K562 (cell line): ENCODE measurements around the gene ST7. TPM values are rescaled to one million over a fixed set of nuclear protein-coding genes. Genes with fewer than 3 reads are reported as not detected.

Experiments used
- ATAC-seq: fragments of 200-7000 bp; cut with Tn5 transposase; 3 replicates; pipeline ENCODE4 v1.9.1; 2020; ENCODE audit warnings: moderate library complexity
- BruUV-seq: library from RNA; stranded (reverse); fragments of 400-500 nt; replicated peaks from 2 replicates; lab custom pipeline; 2021; lab: Mats Ljungman, UMichigan
- CTCF ChIA-PET: fragments of 300-600 bp; formaldehyde crosslinking; extraction: SDS; loops from one replicate; lab custom pipeline; 2021; ENCODE audit warnings: low intra/inter-chr PET ratio; lab: Yijun Ruan, JAX
- POLR2A ChIA-PET: fragments of 300-600, 350-650 bp; sonication (Branson Sonifier 250); formaldehyde crosslinking; extraction: SDS; loops from one replicate; lab custom pipeline; 2021; ENCODE audit warnings: antibody characterized with exemption, inconsistent platforms; lab: Yijun Ruan, JAX
- DNase-seq, 4 experiments: peaks; one replicate each; pipeline versions ENCODE4 v3.0.0 to v3.0.0-alpha.2; 2011 to 2018; ENCODE audit warnings: low spot score in 3 of 4, mixed read lengths in 3 of 4; ENCODE audit errors: extremely low read depth in 1 of 4
- FAIRE-seq: peaks from 2 replicates; lab custom pipeline; 2011; peaks lifted over from hg19 to GRCh38; lab: Jason Lieb, UNC
- H2AFZ ChIP-seq: 2 replicates; pipeline ENCODE4 v1.6.0; 2011; ENCODE audit warnings: low read depth, low read length, control low read depth, inconsistent platforms
- H3K27ac ChIP-seq: fragments of 200-600 bp; 3 replicates; pipeline ENCODE4 v1.8.0; 2011; ENCODE audit warnings: low read depth, mild to moderate bottlenecking, control low read depth, inconsistent platforms, low read length, moderate library complexity, mixed read lengths; ENCODE audit errors: extremely low read depth
- H3K27me3 ChIP-seq, 2 experiments: fragments of 300-600 bp in 1 of 2; 2 replicates in 1 of 2; 3 replicates in 1 of 2; pipeline versions ENCODE4 v1.6.0 to v1.8.0; 2011; ENCODE audit warnings: inconsistent platforms in 2 of 2, low read length in 2 of 2, mild to moderate bottlenecking in 1 of 2, mixed read lengths in 1 of 2, moderate library complexity in 1 of 2; ENCODE audit not compliant: control insufficient read depth in 2 of 2, insufficient read depth in 2 of 2
- H3K36me3 ChIP-seq: fragments of 300-600 bp; 3 replicates; pipeline ENCODE4 v1.8.0; 2011; ENCODE audit warnings: mild to moderate bottlenecking, low read length, inconsistent platforms; ENCODE audit not compliant: control insufficient read depth, insufficient read depth
- H3K4me1 ChIP-seq, 2 experiments: fragments of 200-600 bp in 1 of 2; replicated peaks in 1 of 2; 2 replicates in 1 of 2; 3 replicates in 1 of 2; pipeline versions ENCODE4 v1.5.1 to v1.8.0; 2011; ENCODE audit warnings: inconsistent platforms in 2 of 2, low read length in 2 of 2, mild to moderate bottlenecking in 1 of 2, mixed read lengths in 1 of 2, moderate library complexity in 1 of 2; ENCODE audit not compliant: control insufficient read depth in 2 of 2, insufficient read depth in 2 of 2
- H3K4me2 ChIP-seq: 2 replicates; pipeline ENCODE4 v1.6.1; 2011; ENCODE audit warnings: low read length, control low read depth, inconsistent platforms, mixed read lengths; ENCODE audit not compliant: insufficient read depth
- H3K4me3 ChIP-seq: fragments of 200-600 bp; sonication (generic), shearing (Covaris generic); 2 replicates; pipeline ENCODE4 v1.5.1; 2016; ENCODE audit warnings: control low read depth, inconsistent platforms
- H3K79me2 ChIP-seq: fragments of 200-600 bp; 3 replicates; pipeline ENCODE4 v1.8.0; 2011; ENCODE audit warnings: low read length, inconsistent platforms; ENCODE audit not compliant: control insufficient read depth, insufficient read depth
- H3K9ac ChIP-seq, 2 experiments: 2 replicates each; pipeline versions ENCODE4 v1.6.0 to v1.6.1; 2011; ENCODE audit warnings: low read depth in 2 of 2, low read length in 2 of 2, control low read depth in 1 of 2, inconsistent platforms in 1 of 2, mild to moderate bottlenecking in 1 of 2, mixed read lengths in 1 of 2; ENCODE audit not compliant: insufficient read depth in 1 of 2
- H3K9me1 ChIP-seq: one replicate; pipeline ENCODE4 v1.6.0; 2011; ENCODE audit warnings: inconsistent platforms, mild to moderate bottlenecking, low read length, moderate library complexity; ENCODE audit not compliant: control insufficient read depth, insufficient read depth
- H3K9me3 ChIP-seq: replicated peaks from 2 replicates; pipeline ENCODE4 v1.5.1; 2011; ENCODE audit warnings: low read depth, low read length, inconsistent platforms; ENCODE audit not compliant: control insufficient read depth, insufficient read depth
- H4K20me1 ChIP-seq: replicated peaks from 2 replicates; pipeline ENCODE4 v1.6.1; 2011; ENCODE audit warnings: low read length, inconsistent platforms, mixed read lengths; ENCODE audit not compliant: control insufficient read depth, insufficient read depth
- ARID3A ChIP-seq: IDR thresholded peaks from 2 replicates; pipeline ENCODE4 v1.6.1; 2012; ENCODE audit warnings: low read depth, low read length, improper control_type of control experiment, borderline replicate concordance
- CHD2 ChIP-seq: IDR thresholded peaks from 2 replicates; pipeline ENCODE4 v1.6.1; 2011; ENCODE audit warnings: low read depth, low read length
- COPS2 ChIP-seq: fragments of 450-650 bp; conservative IDR thresholded peaks from 2 replicates; pipeline ENCODE4 v1.6.1; 2016; ENCODE audit warnings: mild to moderate bottlenecking, moderate library complexity
- ESRRB ChIP-seq: fragments of 250-450 bp; sonication (Bioruptor Pico); IDR thresholded peaks from 2 replicates; pipeline ENCODE4 v1.5.0; 2020; ENCODE audit warnings: mild to moderate bottlenecking, moderate library complexity, borderline replicate concordance
- KDM2B ChIP-seq: fragments of 250-450 bp; sonication (Bioruptor Pico); IDR thresholded peaks from 2 replicates; pipeline ENCODE4 v1.8.0; 2021; ENCODE audit warnings: mild to moderate bottlenecking, moderate library complexity
- RCOR1 ChIP-seq, 2 experiments: IDR thresholded peaks; 2 replicates each; pipeline ENCODE4 v1.6.1; 2012; ENCODE audit warnings: low read depth in 2 of 2, low read length in 2 of 2, borderline replicate concordance in 1 of 2, improper control_type of control experiment in 1 of 2
- RNF2 ChIP-seq: sonication (generic); IDR thresholded peaks from 2 replicates; pipeline ENCODE4 v1.6.1; 2016
- TARDBP ChIP-seq: fragments of 450-650 bp; IDR thresholded peaks from 2 replicates; pipeline ENCODE4 v1.6.1; 2016
- ZBTB12 ChIP-seq: fragments of 250-450 bp; sonication (Bioruptor Pico); IDR thresholded peaks from 2 replicates; pipeline ENCODE4 v1.4.0; 2020
- ZNF277 ChIP-seq: fragments of 250-450 bp; sonication (Bioruptor Pico); IDR thresholded peaks from 2 replicates; pipeline ENCODE4 v1.8.0; 2022; ENCODE audit warnings: inconsistent platforms, mild to moderate bottlenecking, moderate library complexity, borderline replicate concordance
- ZNF740 ChIP-seq, 3 experiments: fragments of 200-800 bp in 1 of 3; sonication (Bioruptor generic) in 1 of 3; sonication (generic) in 1 of 3; formaldehyde crosslinking in 1 of 3; IDR thresholded peaks; 2 replicates each; pipeline versions ENCODE4 v1.6.1 to v1.8.0; 2016 to 2022; ENCODE audit warnings: mild to moderate bottlenecking in 2 of 3, missing compliant biosample characterization in 2 of 3, missing genetic modification characterization in 2 of 3, missing genetic modification reagents in 1 of 3
- WGBS: fragments of 100-300 bp; shearing (Covaris generic); methylation state at CpG from one replicate; pipeline ENCODE4 v1.1.6; 2016; ENCODE audit warnings: low coverage, mixed read lengths; ENCODE audit not compliant: insufficient coverage; ENCODE audit errors: missing lambda C conversion rate; 5-methylcytosine and 5-hydroxymethylcytosine counted together
- in situ Hi-C: fragments of 300-500 bp; cut with MboI; formaldehyde crosslinking; loops from 4 replicates; pipeline ENCODE4 v1.15.0; 2018; ENCODE audit warnings: inconsistent platforms, mixed read lengths
- intact Hi-C: fragments of 100-400 bp; cut with micrococcal nuclease; formaldehyde crosslinking; loops from 2 replicates; pipeline ENCODE4 v1.14.2; 2022
- polyA plus RNA-seq, 8 experiments: library from polyadenylated mRNA; depleted of rRNA in 4 of 8; stranded (reverse) in 5 of 8; unstranded in 3 of 8; fragments of >200 nt; fragmentation: Nextera tagmentation in 2 of 8; fragmentation: Illumina TruSeq in 1 of 8; extraction: Ambion mirVana in 2 of 8; extraction: Trizol in 1 of 8; gene quantifications; 2 replicates each; pipeline versions ENCODE4 v1.2.1 to v1.2.3, GENCODE V29; 2011 to 2014; ENCODE audit warnings: inconsistent platforms in 1 of 8, missing spikeins in 1 of 8
- total RNA-seq, 7 experiments: library from RNA; depleted of rRNA in 6 of 7; stranded (reverse); fragments of >200 nt in 6 of 7; fragmentation: Illumina TruSeq in 2 of 7; extraction: Trizol in 2 of 7; gene quantifications; 2 replicates each; pipeline versions ENCODE4 v1.2.1 to v1.2.3, GENCODE V29; 2011 to 2021; ENCODE audit warnings: low replicate concordance in 1 of 7

ST7 gene
- total and polyA plus RNA-seq, 9 of the 15 experiments (the other 6 are each of a cell fraction or from before 2014, with no cell fraction given): 23.9 to 56.3 (median 36.9) TPM

GRCh38 chr7:116924741-116925140 is 28.6 kb upstream of the ST7 start:
- ChIA-PET POLR2A (no interaction called here), CTCF (no interaction called here)
- no TSS peak for BruUV-seq
- Histone ChIP-seq H3K9me1 (no peaks in the 10 kb centered on the region), H3K36me3 (no peaks in the 10 kb centered on the region; the same call in 2 of the 3 replicates), H3K27me3 (0 out of 5 replicates have a peak, but pooled peaks cover 0 to 2% of the 10 kb centered on the region in 2 experiments), H3K27ac (no peak overlapping the region), H3K4me2 (no peak overlapping the region), H3K4me1 (no peaks in the 10 kb centered on the region), H3K9ac (no peak overlapping the region), H2AFZ (no peak overlapping the region), H3K79me2 (no peaks in the 10 kb centered on the region), H3K9me3 (no peaks in the 10 kb centered on the region), H4K20me1 (no peaks in the 10 kb centered on the region), H3K4me3 (no peak overlapping the region)
- intact Hi-C loops: loop anchor here (5.0 kb wide), 1 partner anchor 97 kb away; no protein-coding TSS in a partner anchor
- TF ChIP-seq CHD2 (no peak), ARID3A (no peak), ESRRB (CRISPR knock-in tag) (no peak), RNF2 (no peak), KDM2B (CRISPR knock-in tag) (no peak), ZBTB12 (CRISPR knock-in tag) (no peak), COPS2 (no peak), RCOR1 (IDR thresholded peaks at IDR 0.05; ENCODE audit: borderline replicate concordance in 1 of 2, low read depth in 2 of 2, low read length in 2 of 2) (no peak), ZNF740 (CRISPR knock-in tag; IDR thresholded peaks at IDR 0.05) (no peak), ZNF740 (tag; IDR thresholded peaks at IDR 0.05) (no peak), TARDBP (no peak), ZNF277 (CRISPR knock-in tag) (no peak)
- FAIRE-seq (no peak), DNase-seq (no peak), ATAC-seq (no peak)
- WGBS: 32% methylated on average over 5 of the region's 5 CpGs
- in situ Hi-C loops: loop anchor here (5.0 kb wide), 1 partner anchor 198 kb away; no protein-coding TSS in a partner anchor
